HepG2 (cell line): ENCODE results near the gene TMEM135.

Experiments
- ATF7 ChIP-seq, 2 experiments: fragments of 450-650 bp in 1 of 2; sonication (generic) in 1 of 2; formaldehyde crosslinking in 1 of 2; IDR thresholded peaks; 2 replicates each; pipeline versions ENCODE4 v1.4.0 to v1.6.1; 2016 to 2020; ENCODE audit warnings: antibody characterized with exemption in 1 of 2, mild to moderate bottlenecking in 1 of 2, missing genetic modification reagents in 1 of 2
- CBX5 ChIP-seq: sonication (generic); formaldehyde crosslinking; IDR thresholded peaks from 2 replicates; pipeline ENCODE4 v1.4.0; 2020; ENCODE audit warnings: missing genetic modification reagents, borderline replicate concordance
- E2F5 ChIP-seq: sonication (generic); formaldehyde crosslinking; conservative IDR thresholded peaks from 2 replicates; pipeline ENCODE4 v1.4.0; 2020; ENCODE audit warnings: missing genetic modification reagents
- NR1H2 ChIP-seq: sonication (generic); formaldehyde crosslinking; IDR thresholded peaks from 2 replicates; pipeline ENCODE4 v1.8.1; 2022; ENCODE audit warnings: low read depth, missing genetic modification reagents, borderline replicate concordance
- PHF8 ChIP-seq: sonication (generic); formaldehyde crosslinking; IDR thresholded peaks from 2 replicates; pipeline ENCODE4 v1.5.0; 2020; ENCODE audit warnings: missing genetic modification reagents

- TF ChIP-seq NR1H2 (no peak), PHF8 (CRISPR knock-in tag) (no peak), CBX5 (CRISPR knock-in tag) (no peak), ATF7 (IDR thresholded peaks at IDR 0.05) (no peak), ATF7 (CRISPR knock-in tag; IDR thresholded peaks at IDR 0.05) (no peak), E2F5 (CRISPR knock-in tag) (no peak)
Observed at GRCh38 chr11:87219266-87219665, 181.5 kb downstream of the TMEM135 start.
